Measurements from ENCODE around the gene ST6GAL1. TPM values are rescaled to one million over a fixed set of nuclear protein-coding genes. Genes with fewer than 3 reads are reported as not detected.
"Not testable (repeated sequence)": the region's sequence is repeated elsewhere in the genome, so short reads cannot be mapped to it uniquely, and the experiment has no call there.

ST6GAL1 gene
- polyA plus RNA-seq, 3 donors = 19.0 to 24.4 (median 20.5) TPM

DNA sequence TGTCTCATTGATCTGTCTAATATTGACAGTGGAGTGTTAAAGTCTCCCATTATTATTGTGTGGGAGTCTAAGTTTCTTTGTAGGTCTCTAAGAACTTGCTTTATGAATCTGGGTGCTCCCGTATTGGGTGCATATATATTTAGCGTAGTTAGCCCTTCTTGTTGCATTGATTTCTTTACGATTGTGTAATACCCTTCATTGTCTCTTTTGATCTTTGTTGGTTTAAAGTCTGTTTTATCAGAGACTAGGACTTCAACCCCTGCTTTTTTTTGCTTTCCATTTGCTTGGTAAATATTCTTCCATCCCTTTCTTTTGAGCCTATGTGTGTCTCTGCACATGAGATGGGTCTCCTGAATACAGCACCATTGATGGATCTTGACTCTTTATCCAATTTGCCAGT is 23.3 kb upstream of the ST6GAL1 start:
- H3K9me3 Mint-ChIP-seq = peaks cover 2 to 12% (median 8%) of the 10 kb centered on the region in 7 donors
- H3K9me3 ChIP-seq (replicated peaks in 1 of 2; ENCODE audit: control insufficient read depth in 1 of 2, insufficient read depth in 1 of 2, low read length in 2 of 2); H4K20me1 ChIP-seq (ENCODE audit: insufficient read depth, low read length); H3K27ac Mint-ChIP-seq; H3K36me3 ChIP-seq (replicated peaks in 1 of 2; ENCODE audit: control insufficient read depth in 1 of 2, insufficient read depth in 2 of 2, low read length in 2 of 2); DNase-seq; H3K79me2 ChIP-seq (ENCODE audit: insufficient read depth, low read length); H3K27ac ChIP-seq (ENCODE audit: low read depth in 1 of 2, low read length in 2 of 2); H3K27me3 ChIP-seq (ENCODE audit: control insufficient read depth in 2 of 2, insufficient read depth in 2 of 2, low read length in 2 of 2); H3K27me3 Mint-ChIP-seq (ENCODE audit: low read depth in 3 of 3); H3K36me3 Mint-ChIP-seq; H2AFZ ChIP-seq (ENCODE audit: insufficient read depth, low read depth, low read length, poor library complexity, severe bottlenecking); H3K4me2 ChIP-seq (replicated peaks; ENCODE audit: extremely low read depth, low read length, poor library complexity, severe bottlenecking); intact Hi-C loops (cut with micrococcal nuclease); H3K9ac ChIP-seq (ENCODE audit: insufficient read depth, low read length, poor library complexity, severe bottlenecking); H3K4me3 Mint-ChIP-seq; H3K4me3 ChIP-seq (replicated peaks in 1 of 3; ENCODE audit: low read depth in 2 of 3, low read length in 3 of 3): not testable (repeated sequence)
- WGBS (ENCODE audit: insufficient coverage) = no CpG with 5 or more reads among the region's 3 CpGs
- peaks cover 10 to 11% of the 10 kb centered on the region in 2 donors for H3K4me1 ChIP-seq (ENCODE audit: control insufficient read depth in 1 of 2, insufficient read depth in 2 of 2, low read length in 2 of 2)
- peaks cover 14% of the 10 kb centered on the region for H3K4me1 Mint-ChIP-seq

DNA sequence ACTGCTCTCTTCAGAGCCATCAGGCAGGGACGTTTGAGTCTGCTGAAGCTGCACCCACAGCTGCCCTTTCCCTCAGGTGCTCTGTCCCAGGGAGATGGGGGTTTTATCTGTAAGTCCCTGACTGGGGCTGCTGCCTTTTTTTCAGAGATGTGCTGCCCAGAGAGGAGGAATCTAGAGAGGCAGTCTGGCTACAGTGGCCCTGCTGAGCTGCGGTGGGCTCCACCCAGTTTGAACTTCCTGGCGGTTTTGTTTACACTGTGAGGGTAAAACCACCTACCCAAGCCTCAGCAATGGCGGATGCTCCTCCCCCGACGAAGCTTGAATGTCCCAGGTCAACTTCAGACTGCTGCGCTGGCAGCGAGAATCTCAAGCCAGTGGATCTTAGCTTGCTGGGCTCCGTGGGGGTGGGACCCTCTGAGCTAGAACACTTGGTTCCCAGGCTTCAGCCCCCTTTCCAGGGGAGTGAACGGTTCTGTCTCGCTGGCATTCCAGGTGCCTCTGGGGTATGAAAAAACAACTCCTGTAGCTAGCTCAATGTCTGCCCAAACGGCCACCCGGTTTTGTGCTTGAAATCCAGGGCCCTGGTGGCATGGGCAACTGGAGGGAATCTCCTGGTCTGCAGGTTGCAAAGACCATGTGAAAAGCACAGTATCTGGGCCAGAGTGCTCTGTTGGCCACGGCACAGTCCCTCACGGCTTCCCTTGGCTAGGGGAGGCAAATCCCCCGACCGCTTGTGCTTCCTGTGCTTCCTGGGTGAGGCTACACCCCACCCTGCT is 21.1 kb upstream of the ST6GAL1 start:
- H4K20me1 ChIP-seq (ENCODE audit: insufficient read depth, low read length) = no peaks in the 10 kb centered on the region
- H3K9ac ChIP-seq (ENCODE audit: insufficient read depth, low read length, poor library complexity, severe bottlenecking) = peak overlapping the region; percentile 27
- H3K9me3 ChIP-seq (replicated peaks in 1 of 2; ENCODE audit: control insufficient read depth in 1 of 2, insufficient read depth in 1 of 2, low read length in 2 of 2) = no peaks in the 10 kb centered on the region
- Mint-ChIP-seq H3K27me3 (ENCODE audit: low read depth in 3 of 3) (peaks cover 0 to 1% (median 0%) of the 10 kb centered on the region in 3 donors), H3K27ac (peak overlapping the region in 1 of 7 donors; percentile 42), H3K9me3 (peaks cover 2 to 12% (median 8%) of the 10 kb centered on the region in 7 donors), H3K4me1 (peaks cover 24% of the 10 kb centered on the region), H3K36me3 (no peaks in the 10 kb centered on the region), H3K4me3 (peak overlapping the region; percentile 61 to 77)
- TF ChIP-seq, protein P1, sequence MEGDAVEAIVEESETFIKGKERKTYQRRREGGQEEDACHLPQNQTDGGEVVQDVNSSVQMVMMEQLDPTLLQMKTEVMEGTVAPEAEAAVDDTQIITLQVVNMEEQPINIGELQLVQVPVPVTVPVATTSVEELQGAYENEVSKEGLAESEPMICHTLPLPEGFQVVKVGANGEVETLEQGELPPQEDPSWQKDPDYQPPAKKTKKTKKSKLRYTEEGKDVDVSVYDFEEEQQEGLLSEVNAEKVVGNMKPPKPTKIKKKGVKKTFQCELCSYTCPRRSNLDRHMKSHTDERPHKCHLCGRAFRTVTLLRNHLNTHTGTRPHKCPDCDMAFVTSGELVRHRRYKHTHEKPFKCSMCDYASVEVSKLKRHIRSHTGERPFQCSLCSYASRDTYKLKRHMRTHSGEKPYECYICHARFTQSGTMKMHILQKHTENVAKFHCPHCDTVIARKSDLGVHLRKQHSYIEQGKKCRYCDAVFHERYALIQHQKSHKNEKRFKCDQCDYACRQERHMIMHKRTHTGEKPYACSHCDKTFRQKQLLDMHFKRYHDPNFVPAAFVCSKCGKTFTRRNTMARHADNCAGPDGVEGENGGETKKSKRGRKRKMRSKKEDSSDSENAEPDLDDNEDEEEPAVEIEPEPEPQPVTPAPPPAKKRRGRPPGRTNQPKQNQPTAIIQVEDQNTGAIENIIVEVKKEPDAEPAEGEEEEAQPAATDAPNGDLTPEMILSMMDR (IDR thresholded peaks at IDR 0.05) = no peak
- DNase-seq = no peak
- H2AFZ ChIP-seq (ENCODE audit: insufficient read depth, low read depth, low read length, poor library complexity, severe bottlenecking) = peak overlapping the region; percentile 78
- no peaks in the 10 kb centered on the region for H3K36me3 ChIP-seq (replicated peaks in 1 of 2; ENCODE audit: control insufficient read depth in 1 of 2, insufficient read depth in 2 of 2, low read length in 2 of 2)
- no peaks in the 10 kb centered on the region for H3K79me2 ChIP-seq (ENCODE audit: insufficient read depth, low read length)
- peaks cover 13 to 17% of the 10 kb centered on the region in 2 donors for H3K4me1 ChIP-seq (ENCODE audit: control insufficient read depth in 1 of 2, insufficient read depth in 2 of 2, low read length in 2 of 2)
- H3K27me3 ChIP-seq (ENCODE audit: control insufficient read depth in 2 of 2, insufficient read depth in 2 of 2, low read length in 2 of 2) = no peaks in the 10 kb centered on the region
- intact Hi-C loops (cut with micrococcal nuclease) = no loop called here
- WGBS (ENCODE audit: insufficient coverage) = 42% methylated on average over 13 of the region's 17 CpGs
- peak overlapping the region; percentile 26 for H3K4me2 ChIP-seq (replicated peaks; ENCODE audit: extremely low read depth, low read length, poor library complexity, severe bottlenecking)
- peak overlapping the region in 2 of 3 experiments; percentile 9 to 25 for H3K4me3 ChIP-seq (replicated peaks in 1 of 3; ENCODE audit: low read depth in 2 of 3, low read length in 3 of 3)
- no peak overlapping the region for H3K27ac ChIP-seq (ENCODE audit: low read depth in 1 of 2, low read length in 2 of 2)
